GM12874 (cell line): ENCODE results near the gene IGFBP5.

Source experiments
- CTCF ChIP-seq: IDR thresholded peaks from 2 replicates; pipeline ENCODE4 v1.5.1; 2011; ENCODE audit warnings: low read depth, mild to moderate bottlenecking, control low read depth, low read length, moderate library complexity; ENCODE audit not compliant: insufficient read depth

IGFBP5 gene

GRCh38 chr2:216694082-216694825 lies 1.1 kb downstream of the IGFBP5 start:
- TF ChIP-seq CTCF, result no peak

GRCh38 chr2:216693414-216694080 lies 1.8 kb downstream of the IGFBP5 start:
- TF ChIP-seq CTCF, result no peak

GRCh38 chr2:216692636-216693413 lies 2.5 kb downstream of the IGFBP5 start:
- no peak for TF ChIP-seq CTCF

DNA sequence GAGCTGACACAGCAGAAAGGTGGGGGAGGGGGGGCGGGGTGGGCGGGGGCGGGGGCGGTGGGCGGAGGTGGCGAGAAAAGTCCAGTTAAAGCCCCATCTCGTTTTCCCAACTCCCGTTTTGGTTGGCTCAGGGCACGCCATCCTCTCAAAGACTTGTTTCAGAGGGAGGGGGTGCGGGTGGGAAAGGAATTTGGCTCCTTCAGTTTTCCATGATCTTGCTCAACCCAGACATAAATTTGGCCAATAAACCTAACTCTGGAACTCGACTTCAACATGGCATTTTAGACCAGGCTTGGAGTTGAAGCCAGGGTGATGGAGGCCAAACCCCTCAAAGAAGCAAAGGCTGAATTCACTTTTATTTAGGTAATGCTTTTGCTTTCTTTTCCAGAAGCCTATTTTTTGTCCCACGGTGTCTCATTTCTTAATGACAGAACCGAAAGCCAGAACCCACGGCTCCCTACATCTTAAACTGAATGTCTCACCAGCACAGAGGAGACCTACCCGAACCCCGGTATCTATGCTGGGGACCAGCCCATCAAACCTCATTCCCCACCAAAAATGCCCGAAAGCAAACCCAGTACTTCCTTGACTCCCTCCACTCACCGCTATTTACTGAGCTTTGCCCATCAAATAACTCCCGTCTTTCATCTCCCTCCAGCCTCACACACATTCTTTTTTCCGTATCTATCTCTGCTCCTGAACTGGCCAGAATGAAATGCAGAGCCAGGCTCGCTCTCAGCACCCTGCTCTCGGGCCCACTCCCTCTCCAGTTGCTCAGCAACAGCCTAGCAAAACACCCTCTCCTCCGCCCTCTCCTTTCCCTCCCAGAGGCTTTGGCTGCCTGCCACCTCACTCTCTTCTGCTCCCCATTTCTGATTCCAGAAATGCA lies 4.3 kb downstream of the IGFBP5 start:
- TF ChIP-seq CTCF, result no peak

GRCh38 chr2:216690456-216690852 lies 4.9 kb downstream of the IGFBP5 start:
- no peak for TF ChIP-seq CTCF

- TF ChIP-seq CTCF, result no peak
Observed at GRCh38 chr2:216689397-216689796, 6.0 kb downstream of the IGFBP5 start.
